OCI-LY1 (cell line): Measurements from ENCODE around the gene TMEM244.

ENCODE experiments used
- EZH2 ChIP-seq: fragments of 200-600 bp; sonication (generic), shearing (Covaris generic); IDR thresholded peaks from 2 replicates; pipeline ENCODE4 v1.8.0; 2017; ENCODE audit warnings: borderline replicate concordance, mixed run types, mild to moderate bottlenecking, antibody characterized with exemption, low read length, moderate library complexity, mixed read lengths
- TF ChIP-seq, protein P1 (sequence below): fragments of 200-600 bp; sonication (generic), shearing (Covaris generic); IDR thresholded peaks from 2 replicates; pipeline ENCODE4 v1.5.1; 2017; ENCODE audit warnings: mild to moderate bottlenecking, antibody characterized with exemption, low read length, moderate library complexity, mixed read lengths

DNA sequence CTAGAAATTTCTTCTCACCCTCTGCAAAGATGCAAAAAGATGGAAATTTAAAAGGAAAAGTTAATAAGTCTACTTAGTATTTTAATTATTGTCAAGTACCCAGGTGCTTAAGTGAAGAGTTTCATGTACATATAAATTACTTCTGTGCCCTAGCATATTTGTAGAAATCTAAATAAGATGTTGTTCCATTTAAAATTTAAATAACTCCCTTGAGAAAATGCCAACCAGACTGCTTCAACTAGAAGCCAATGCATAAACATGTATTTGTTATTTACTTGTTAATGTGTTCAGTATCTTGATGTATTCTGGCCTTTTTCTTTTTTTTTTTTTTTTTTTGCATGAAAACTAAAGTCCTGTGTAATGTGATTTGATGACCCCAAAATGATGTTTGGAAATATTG is 6.3 kb upstream of the TMEM244 start:
- TF ChIP-seq, protein P1, sequence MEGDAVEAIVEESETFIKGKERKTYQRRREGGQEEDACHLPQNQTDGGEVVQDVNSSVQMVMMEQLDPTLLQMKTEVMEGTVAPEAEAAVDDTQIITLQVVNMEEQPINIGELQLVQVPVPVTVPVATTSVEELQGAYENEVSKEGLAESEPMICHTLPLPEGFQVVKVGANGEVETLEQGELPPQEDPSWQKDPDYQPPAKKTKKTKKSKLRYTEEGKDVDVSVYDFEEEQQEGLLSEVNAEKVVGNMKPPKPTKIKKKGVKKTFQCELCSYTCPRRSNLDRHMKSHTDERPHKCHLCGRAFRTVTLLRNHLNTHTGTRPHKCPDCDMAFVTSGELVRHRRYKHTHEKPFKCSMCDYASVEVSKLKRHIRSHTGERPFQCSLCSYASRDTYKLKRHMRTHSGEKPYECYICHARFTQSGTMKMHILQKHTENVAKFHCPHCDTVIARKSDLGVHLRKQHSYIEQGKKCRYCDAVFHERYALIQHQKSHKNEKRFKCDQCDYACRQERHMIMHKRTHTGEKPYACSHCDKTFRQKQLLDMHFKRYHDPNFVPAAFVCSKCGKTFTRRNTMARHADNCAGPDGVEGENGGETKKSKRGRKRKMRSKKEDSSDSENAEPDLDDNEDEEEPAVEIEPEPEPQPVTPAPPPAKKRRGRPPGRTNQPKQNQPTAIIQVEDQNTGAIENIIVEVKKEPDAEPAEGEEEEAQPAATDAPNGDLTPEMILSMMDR: no peak
- TF ChIP-seq EZH2: no peak
